HG03432 (cell line): Measurements from ENCODE around the gene OR6A2.
A peak's percentile ranks its signal among the peaks of the same experiment; 100 is the strongest.
"Not testable (repeated sequence)": the region's sequence is repeated elsewhere in the genome, so short reads cannot be mapped to it uniquely, and the experiment has no call there.

Source experiments
- ATAC-seq: cut with Tn5 transposase; IDR thresholded peaks from one replicate; pipeline ENCODE4 v1.9.1; 2021; ENCODE audit warnings: mild to moderate bottlenecking, moderate library complexity; ENCODE audit not compliant: unreplicated experiment

Gene OR6A2

DNA sequence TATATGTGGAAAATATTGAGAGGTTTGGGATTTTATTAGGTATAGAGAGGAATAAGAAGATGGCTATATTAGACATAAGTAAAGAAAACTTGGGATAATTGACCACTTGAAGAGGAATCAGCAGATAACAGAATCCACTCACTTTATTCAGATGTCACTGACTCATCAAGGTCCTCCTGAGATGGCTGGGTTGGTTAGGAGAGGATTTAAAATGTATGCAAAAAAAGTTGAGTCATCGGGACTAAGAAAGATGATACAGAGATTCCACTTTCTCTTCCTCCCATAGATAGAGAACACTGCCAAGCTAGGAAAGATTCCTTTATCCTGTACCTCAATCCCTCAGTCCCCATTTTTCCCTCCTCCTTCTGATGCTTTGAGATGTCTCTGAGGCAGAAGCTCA is at the start of gene OR6A2:
TSS of gene OR6A2 (minus strand) at position 288 of the 400 bp plus-strand sequence. CDS start 3,981 bp downstream, outside the sequence.
- no peak for ATAC-seq

DNA sequence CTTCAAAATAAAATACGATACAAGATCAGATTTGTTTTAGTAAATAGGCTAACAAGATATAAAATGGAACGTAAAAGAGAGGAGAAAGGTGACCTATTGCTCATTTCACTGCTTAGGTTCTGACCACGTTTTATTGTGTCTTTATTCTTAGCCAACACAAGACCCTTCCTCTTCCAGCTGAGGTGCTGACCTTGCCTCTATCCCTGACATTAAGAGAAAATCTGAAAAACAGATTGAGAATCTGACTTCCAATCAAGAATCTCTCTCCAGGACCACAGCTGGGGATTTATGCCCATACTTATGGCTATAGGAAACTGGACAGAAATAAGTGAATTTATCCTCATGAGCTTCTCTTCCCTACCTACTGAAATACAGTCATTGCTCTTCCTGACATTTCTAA is 45.9 kb upstream of the OR6A2 start, which contains the start of gene OR10A5:
TSS of gene OR10A5 (plus strand) at position 301 of the 400 bp plus-strand sequence. CDS start at position 301, 0 bp downstream.
- no peak for ATAC-seq

DNA sequence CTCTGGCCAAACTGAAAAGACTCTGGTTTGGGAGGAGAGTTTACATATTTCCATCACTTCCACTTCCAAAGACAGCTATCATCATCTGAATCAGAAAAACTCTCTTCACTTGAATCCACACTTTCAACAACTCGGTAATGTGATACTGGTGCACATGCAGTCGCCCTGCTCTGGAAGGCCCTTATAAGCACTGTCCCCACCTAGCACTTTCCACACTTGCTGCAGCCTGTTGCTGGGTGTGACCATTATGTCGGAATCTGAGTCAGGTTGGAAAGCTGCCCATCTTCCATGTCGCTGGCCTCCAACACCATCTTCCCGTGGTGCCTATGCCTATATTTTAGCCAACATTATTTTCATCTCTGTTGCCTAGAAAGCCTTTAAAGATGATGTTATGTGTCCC is 44.9 kb upstream of the OR6A2 start:
- ATAC-seq, result no peak

GRCh38 chr11:6843670-6844069 is 44.2 kb upstream of the OR6A2 start:
- no peak for ATAC-seq

DNA sequence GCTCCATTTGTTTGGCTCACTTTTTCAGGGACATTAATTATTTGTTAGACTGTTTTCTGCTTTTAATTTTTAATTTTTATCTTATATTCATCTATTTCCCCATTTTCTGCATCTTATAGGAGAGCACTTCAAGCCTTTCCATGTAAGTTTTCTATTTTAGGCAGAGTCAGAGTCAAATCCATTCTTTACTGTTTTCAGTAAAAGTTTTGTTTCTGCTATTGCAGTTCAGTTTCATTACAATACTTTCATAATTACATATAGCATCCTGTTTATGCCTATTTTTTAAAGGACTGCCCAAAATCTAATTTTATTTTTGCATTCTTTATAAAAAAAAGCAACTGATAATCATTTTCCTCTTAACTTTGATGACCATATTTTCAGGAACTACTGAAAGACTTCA is 42.2 kb upstream of the OR6A2 start:
- no peak for ATAC-seq

- no peak for ATAC-seq
These were observed 34.5 kb upstream of the OR6A2 start for GRCh38 chr11:6834021-6834420.

DNA sequence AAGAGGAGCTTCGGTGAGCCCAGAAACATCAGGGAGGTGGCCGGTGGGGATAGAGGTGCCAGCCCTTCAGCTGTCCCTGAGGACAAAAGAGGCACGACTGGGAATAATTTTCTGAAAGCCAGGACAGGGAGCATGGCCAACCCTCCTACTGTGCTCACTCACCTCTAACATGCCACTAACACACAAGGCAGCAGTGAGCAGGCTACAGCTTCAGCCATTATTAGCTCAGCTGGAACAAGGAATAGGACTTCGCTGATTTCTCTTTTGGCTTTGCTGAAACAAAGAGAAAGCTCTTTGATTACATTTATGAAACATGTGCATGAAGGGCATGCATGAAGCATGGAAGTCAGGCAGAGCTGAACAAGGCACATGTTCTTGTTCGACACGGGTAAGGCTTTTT is 33.9 kb upstream of the OR6A2 start:
- no peak for ATAC-seq

- no peak for ATAC-seq
These were observed 28.6 kb upstream of the OR6A2 start for GRCh38 chr11:6828103-6828502.

DNA sequence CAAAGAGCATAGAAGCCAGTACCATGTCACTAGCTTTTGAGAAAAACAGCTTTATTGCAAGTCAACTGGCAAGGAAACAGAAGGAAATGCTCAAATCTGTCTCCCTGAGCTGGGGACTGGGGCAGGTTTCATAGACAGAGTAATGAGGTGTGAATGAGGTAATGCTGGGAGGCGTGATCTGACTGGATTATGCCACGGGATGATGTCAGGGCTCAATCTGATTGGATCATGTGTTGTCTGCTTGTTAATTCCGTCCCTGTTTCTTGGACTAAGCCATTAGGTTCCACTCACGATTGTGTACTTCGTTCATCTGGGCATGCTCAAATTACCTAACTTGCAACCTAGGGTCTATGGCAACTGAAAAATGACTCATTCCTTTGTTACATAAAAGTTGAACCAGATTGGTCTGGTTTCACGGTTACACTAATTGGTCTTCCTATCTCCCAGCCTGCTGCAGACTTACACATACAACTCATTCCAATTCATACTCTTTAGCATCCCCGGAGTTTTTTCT is 25.8 kb upstream of the OR6A2 start:
- ATAC-seq, result no peak

DNA sequence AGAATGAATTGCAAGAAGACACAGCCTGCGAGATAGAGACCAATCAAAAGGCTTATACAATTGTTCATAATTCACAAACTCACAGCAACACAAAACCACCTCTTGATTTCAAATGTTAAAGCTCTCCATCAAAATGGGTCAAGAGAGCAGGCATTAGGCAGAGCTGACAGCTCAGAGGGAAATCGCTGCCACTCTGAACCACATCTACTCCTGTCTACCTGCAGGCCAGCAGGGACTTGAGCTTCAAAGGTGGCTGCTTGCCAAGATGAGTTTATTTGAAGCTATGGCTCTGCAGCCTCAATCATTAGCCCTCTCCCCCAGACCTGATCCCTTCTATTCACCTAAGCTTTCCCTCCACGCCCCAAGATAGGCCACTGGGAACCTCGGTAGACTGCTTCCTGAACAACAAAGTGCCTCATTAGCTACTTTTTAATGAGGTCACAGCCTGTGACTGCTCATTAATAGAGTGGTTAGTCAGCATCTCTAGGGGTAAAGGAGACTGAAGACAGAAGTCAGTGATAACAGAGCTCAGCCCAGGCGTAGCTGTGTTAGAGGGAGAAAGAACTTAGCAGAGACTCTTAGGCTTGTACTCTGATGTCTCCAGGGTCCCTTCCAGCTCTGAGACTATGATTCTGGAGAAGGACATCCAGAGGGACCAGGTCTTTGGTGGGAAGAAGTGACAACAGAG is 24.8 kb upstream of the OR6A2 start:
- ATAC-seq, result no peak

GRCh38 chr11:6818967-6819366 is 19.5 kb upstream of the OR6A2 start:
- ATAC-seq, result no peak

DNA sequence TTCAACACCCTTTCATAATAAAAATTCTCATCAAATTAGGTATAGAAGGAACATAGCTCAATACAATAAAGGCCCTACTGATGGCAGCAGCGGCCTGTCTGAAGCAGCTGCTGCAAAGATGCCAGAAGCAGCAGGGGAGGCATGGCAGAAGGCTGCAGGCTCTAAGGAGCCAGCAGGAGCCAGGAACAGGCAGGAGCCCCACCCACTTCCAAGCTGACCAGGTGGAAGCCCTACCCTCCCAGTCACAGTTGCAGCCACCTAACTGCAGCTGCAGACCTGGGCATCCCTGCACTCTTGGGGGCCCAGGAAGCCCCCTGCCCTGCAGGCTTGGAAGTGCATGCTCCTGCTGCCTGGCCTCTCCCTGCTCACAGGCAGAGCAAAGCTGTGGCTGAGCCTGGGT is 18.2 kb upstream of the OR6A2 start:
- no peak for ATAC-seq

DNA sequence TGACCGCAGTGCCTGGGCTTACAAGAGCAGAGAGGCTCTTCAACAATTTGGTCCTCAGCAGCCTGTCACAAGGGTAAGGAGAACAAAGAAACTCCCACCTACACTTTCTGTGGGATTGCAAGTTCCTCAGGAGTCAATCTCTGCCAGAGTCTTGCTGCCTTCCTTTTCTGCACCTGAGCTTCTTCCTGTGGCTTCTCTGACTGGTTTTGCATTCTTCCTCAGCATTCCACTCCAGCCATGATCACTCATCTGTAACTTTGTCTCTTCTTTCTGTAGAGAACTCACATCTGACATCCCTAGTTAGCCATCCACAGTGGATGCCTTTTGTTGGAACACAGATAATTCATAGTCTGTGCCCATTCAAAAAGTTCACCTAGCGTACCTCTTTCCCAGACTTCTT is 14.2 kb upstream of the OR6A2 start:
- no peak for ATAC-seq

DNA sequence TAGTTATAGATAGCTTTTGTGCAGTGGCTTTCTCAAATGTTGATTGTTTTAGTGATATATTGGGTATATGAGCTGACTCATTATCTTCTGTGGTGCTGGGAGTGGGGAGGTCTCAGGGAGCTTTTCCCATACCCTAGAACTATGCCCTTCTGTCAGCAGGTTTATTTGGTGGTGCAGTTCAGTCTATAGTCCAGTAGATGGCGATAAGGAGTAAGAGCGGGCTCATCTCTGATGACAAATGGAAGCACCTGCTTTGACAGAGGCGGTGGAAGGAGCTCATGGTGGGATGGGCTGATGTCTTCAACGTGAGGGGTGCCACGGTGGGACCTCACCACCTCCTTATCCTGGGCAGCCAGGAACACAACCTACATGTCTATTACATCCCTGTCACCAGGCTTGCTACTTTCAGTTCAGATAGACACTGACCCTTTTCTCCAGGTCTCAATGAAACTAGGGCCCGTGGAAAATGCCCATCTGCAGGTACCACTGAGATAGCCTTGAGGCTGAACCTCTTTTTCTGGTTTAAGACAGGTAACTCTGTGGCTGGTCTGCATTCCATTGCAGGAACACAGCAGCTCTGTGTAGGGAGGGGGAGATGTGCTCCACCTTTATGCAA is 13.0 kb upstream of the OR6A2 start:
- peak; percentile 90 for ATAC-seq

- not testable (repeated sequence) for ATAC-seq
These were observed 1.6 kb upstream of the OR6A2 start for GRCh38 chr11:6801075-6801474.

DNA sequence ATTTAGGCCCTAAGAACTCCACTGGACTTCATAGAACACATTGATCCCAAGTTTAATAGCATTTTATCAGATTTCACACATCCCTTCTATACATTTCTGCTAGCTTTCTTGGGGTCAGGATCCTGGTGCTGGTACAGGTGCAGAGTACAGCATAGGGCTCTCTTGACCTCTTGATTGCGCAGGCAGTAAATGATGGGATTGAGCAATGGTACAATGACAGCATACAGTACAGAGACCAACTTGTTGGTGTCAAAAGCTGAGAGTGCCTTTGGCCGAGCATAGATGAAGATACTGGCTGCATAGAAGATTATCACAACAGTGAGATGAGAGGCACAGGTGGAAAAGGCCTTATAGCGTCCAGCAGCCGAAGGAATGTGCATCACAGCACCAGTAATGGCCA is 4.8 kb downstream of the OR6A2 start:
- ATAC-seq, result no peak

DNA sequence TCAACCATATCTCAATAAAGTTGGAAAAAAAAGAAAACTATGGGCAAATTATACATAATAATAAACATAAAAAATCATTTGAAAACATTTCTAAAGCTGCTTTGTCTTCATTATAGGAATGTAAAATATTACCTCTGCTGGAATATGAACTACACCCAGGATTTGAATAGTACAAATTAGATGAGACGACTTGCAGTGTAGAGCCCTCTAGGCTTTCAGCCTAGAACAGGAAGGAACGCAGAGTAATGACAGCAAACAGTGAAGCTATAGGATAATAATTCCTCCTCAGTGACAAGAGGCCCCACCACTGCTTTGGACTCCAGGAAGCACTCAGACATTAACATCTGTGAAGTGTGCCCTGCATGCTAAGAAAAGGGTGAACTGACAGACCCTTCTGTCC is 8.9 kb downstream of the OR6A2 start:
- no peak for ATAC-seq

DNA sequence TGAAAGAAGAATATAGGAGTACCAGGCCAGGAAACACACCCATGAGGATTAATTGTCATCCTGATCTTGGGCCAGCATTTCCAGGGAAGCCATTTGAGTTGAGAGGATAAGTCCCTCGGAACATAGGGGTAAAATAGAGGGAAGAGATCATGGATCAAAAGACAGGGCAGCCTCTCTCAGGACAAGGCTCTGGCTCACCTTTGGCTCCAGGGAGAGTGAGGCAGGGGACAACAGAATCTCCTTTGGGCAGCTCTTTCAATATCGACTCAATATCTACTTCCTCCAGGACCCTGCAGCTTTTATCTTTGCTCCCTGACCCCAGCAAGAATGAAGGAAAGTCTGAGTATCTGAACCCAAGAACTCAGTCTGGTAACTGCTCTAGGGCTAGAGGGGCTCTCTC is 16.8 kb downstream of the OR6A2 start, which contains the start of gene OR2AG1:
TSS of gene OR2AG1 (plus strand) at position 301 of the 400 bp plus-strand sequence. CDS start 2,018 bp downstream, outside the sequence.
- ATAC-seq, result no peak

GRCh38 chr11:6780829-6781228 is 18.7 kb downstream of the OR6A2 start:
- no peak for ATAC-seq

DNA sequence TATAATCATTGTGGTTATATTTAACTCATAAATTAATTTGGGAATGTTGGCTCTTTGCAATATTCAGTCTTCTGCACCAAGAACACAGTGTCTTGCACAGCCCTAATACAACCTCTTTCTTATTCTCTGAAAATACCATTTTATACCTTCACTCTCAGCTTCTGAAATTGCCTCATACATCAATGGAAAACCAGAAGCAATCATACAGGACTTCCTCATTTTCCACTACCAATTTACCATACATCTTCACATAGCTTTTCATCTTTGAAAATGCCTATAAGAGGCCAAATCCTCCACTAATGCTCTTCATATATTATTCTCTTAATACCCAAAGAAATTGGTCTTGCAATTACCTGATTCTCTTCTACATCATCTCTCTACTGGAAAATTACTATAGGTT is 21.0 kb downstream of the OR6A2 start:
- ATAC-seq, result no peak

DNA sequence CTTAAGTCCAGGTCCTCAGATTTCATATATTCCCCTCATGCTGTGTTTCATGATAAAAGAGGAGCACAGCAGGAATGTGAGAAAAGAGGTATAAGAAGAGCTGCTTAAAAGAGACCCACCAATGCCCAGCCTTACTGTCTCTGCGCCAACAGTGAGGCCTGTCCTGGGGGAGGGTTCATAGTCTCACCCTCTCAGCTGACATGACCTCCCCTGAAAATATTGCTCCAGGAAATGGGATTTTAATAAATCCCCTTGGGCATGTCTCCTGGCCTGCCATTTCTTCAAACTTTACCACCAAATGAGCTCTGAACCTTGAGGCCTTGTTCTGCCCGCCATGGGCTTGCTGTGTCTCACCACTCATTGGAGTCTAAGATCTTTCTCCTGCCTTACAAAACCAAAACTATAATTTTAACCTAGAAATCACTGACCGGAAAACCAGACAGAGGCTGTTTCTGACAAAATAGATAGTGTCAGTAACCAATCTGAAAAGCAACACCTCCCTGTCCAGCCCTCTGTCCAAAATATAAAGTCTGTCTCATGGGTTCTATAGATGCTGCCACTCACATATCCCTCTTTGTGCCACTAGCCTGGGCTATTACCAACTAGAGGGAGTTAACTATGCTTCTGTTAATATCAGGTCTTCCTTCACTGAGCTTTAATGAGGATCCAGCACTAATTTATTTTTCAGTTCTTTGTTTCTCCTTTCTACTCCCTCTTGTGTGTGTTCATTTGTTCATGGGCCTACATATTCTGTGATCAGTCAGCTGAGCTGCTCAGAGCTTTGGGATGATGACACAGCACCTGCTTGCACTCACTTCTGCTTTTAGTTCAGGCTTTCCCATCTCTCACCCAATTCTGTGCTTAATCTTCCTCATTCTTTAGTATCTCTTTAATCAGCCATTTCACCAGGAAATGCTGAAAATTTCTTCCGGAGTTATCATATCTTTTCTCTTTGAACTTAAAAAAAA is 27.3 kb downstream of the OR6A2 start, which contains the start of gene OR2AG2:
TSS of gene OR2AG2 (minus strand) at position 51 of the 968 bp plus-strand sequence. CDS start 3,019 bp downstream, outside the sequence.
- peak; percentile 92 for ATAC-seq
